HFF-Myc (cell line): ENCODE data around the gene CLDN2.

Experiments
- DNase-seq: peaks from one replicate; pipeline ENCODE4 v3.0.0-alpha.2; 2011; ENCODE audit warnings: low read depth; ENCODE audit errors: extremely low read depth
- H3K4me3 ChIP-seq: replicated peaks from 2 replicates; pipeline ENCODE4 v1.5.1; 2011; ENCODE audit warnings: low read depth, mild to moderate bottlenecking, control low read depth, low read length
- CTCF ChIP-seq: IDR thresholded peaks from 2 replicates; pipeline ENCODE4 v1.5.1; 2012; ENCODE audit warnings: mild to moderate bottlenecking, low read depth, low read length, control low read depth; ENCODE audit errors: missing control alignments

The CLDN2 gene

GRCh38 chrX:106946464-106946863 lies 26.3 kb downstream of the CLDN2 start:
- H3K4me3 ChIP-seq = no peak overlapping the region
- no peak for TF ChIP-seq CTCF
- DNase-seq = no peak

GRCh38 chrX:106948641-106949040 lies 28.4 kb downstream of the CLDN2 start:
- no peak for DNase-seq
- H3K4me3 ChIP-seq = no peak overlapping the region
- TF ChIP-seq CTCF = no peak

GRCh38 chrX:106949366-106949765 lies 29.2 kb downstream of the CLDN2 start:
- H3K4me3 ChIP-seq = no peak overlapping the region
- TF ChIP-seq CTCF = no peak
- no peak for DNase-seq

- no peak for DNase-seq
- H3K4me3 ChIP-seq = no peak overlapping the region
- TF ChIP-seq CTCF = no peak
These were observed 30.2 kb downstream of the CLDN2 start for GRCh38 chrX:106950381-106950780.

GRCh38 chrX:106951230-106951629 lies 31.0 kb downstream of the CLDN2 start:
- DNase-seq = no peak
- no peak for TF ChIP-seq CTCF
- H3K4me3 ChIP-seq = no peak overlapping the region

- H3K4me3 ChIP-seq = no peak overlapping the region
- no peak for TF ChIP-seq CTCF
- DNase-seq = no peak
These were observed 31.9 kb downstream of the CLDN2 start for GRCh38 chrX:106952089-106952488.

GRCh38 chrX:106952538-106952937 lies 32.3 kb downstream of the CLDN2 start:
- H3K4me3 ChIP-seq = no peak overlapping the region
- no peak for TF ChIP-seq CTCF
- no peak for DNase-seq
